ENCODE results near the gene KIF3B.
"Not testable (repeated sequence)": the region's sequence is repeated elsewhere in the genome, so short reads cannot be mapped to it uniquely, and the experiment has no call there.

KIF3B gene

GRCh38 chr20:32238483-32239425 lies 38.7 kb upstream of the KIF3B start:
- TF ChIP-seq CTCF (conservative IDR thresholded peaks at IDR 0.05), result no peak
- peak overlapping the region; percentile 70 for H3K27ac ChIP-seq

GRCh38 chr20:32240205-32240604 lies 37.2 kb upstream of the KIF3B start:
- peak overlapping the region; percentile 70 for H3K27ac ChIP-seq
- peak; percentile 36 for TF ChIP-seq CTCF (conservative IDR thresholded peaks at IDR 0.05)

- no peak overlapping the region for H3K27ac ChIP-seq
- TF ChIP-seq CTCF (conservative IDR thresholded peaks at IDR 0.05), result no peak
These were observed 35.6 kb upstream of the KIF3B start for GRCh38 chr20:32241807-32242206.

GRCh38 chr20:32244150-32244823 lies 33.2 kb upstream of the KIF3B start:
- H3K27ac ChIP-seq, result no peak overlapping the region
- TF ChIP-seq CTCF (conservative IDR thresholded peaks at IDR 0.05), result no peak

- no peak overlapping the region for H3K27ac ChIP-seq
- TF ChIP-seq CTCF (conservative IDR thresholded peaks at IDR 0.05), result no peak
These were observed 32.5 kb upstream of the KIF3B start for GRCh38 chr20:32244959-32245358.

GRCh38 chr20:32246208-32246607 lies 31.2 kb upstream of the KIF3B start:
- not testable (repeated sequence) for H3K27ac ChIP-seq

GRCh38 chr20:32248043-32248442 lies 29.4 kb upstream of the KIF3B start:
- no peak for TF ChIP-seq CTCF (conservative IDR thresholded peaks at IDR 0.05)
- no peak overlapping the region for H3K27ac ChIP-seq
